Measurements from ENCODE around the gene GASK1B. TPM values are rescaled to one million over a fixed set of nuclear protein-coding genes. Genes with fewer than 3 reads are reported as not detected.

The GASK1B gene
- total RNA-seq, 1 experiment from 2014 or later, result 1.3 TPM

- Histone ChIP-seq H3K4me3 (replicated peaks in 1 of 2; ENCODE audit: low read depth in 1 of 2, low read length in 2 of 2) (no peak overlapping the region), H3K4me2 (ENCODE audit: low read length) (no peak overlapping the region), H3K4me1 (ENCODE audit: control insufficient read depth in 1 of 2, insufficient read depth in 2 of 2, low read length in 2 of 2) (peaks cover 0 to 16% of the 10 kb centered on the region in 2 experiments; a peak in 2 of 4 replicates), H3K79me2 (ENCODE audit: insufficient read depth, low read length) (no peaks in the 10 kb centered on the region), H3K27me3 (ENCODE audit: insufficient read depth, low read length) (no peaks in the 10 kb centered on the region), H2AFZ (ENCODE audit: low read depth, low read length, poor library complexity, severe bottlenecking) (no peak overlapping the region), H3K36me3 (ENCODE audit: control insufficient read depth in 1 of 2, insufficient read depth in 2 of 2, low read length in 2 of 2) (no peaks in the 10 kb centered on the region), H3K9me3 (ENCODE audit: control insufficient read depth in 1 of 2, insufficient read depth in 1 of 2, low read depth in 1 of 2, low read length in 2 of 2) (no peaks in the 10 kb centered on the region), H3K27ac (ENCODE audit: low read depth, low read length) (no peak overlapping the region), H3K9me2 (ENCODE audit: insufficient read depth) (no peaks in the 10 kb centered on the region), H3K9ac (ENCODE audit: low read length) (no peak overlapping the region), H4K20me1 (ENCODE audit: insufficient read depth) (no peaks in the 10 kb centered on the region)
- BruUV-seq (replicated peaks), result no TSS peak
- intact Hi-C loops (cut with micrococcal nuclease), result no loop called here
- CTCF ChIA-PET, result no interaction called here
- RAD21 ChIA-PET (ENCODE audit: low non-redundant PET in 1 of 2, low total read pairs in 2 of 2, uncharacterized antibody in 2 of 2, unreplicated experiment in 2 of 2), result no interaction called here
- ATAC-seq (no peak), DNase-seq (ENCODE audit: low read depth, low spot score) (no peak)
- POLR2A ChIA-PET, result no interaction called here
- no peak for TF ChIP-seq EZH2 (IDR thresholded peaks at IDR 0.05)
- TF ChIP-seq FOSL1 (IDR thresholded peaks at IDR 0.05; ENCODE audit: low read depth), result no peak
- no peak for TF ChIP-seq POLR2AphosphoS5 (IDR thresholded peaks at IDR 0.05; ENCODE audit: low read depth, low read length)
- TF ChIP-seq CEBPB (IDR thresholded peaks at IDR 0.05; ENCODE audit: low read depth), result no peak
- TF ChIP-seq YY1 (IDR thresholded peaks at IDR 0.05; ENCODE audit: extremely low read depth, insufficient replicate concordance, low read depth, low read length), result no peak
- no peak for TF ChIP-seq ELF1 (IDR thresholded peaks at IDR 0.05; ENCODE audit: borderline replicate concordance, low read depth)
- no peak for TF ChIP-seq ZFX (IDR thresholded peaks at IDR 0.05)
- TF ChIP-seq REST (IDR thresholded peaks at IDR 0.05; ENCODE audit: low read depth), result no peak
- TF ChIP-seq TCF7L2 (IDR thresholded peaks at IDR 0.05; ENCODE audit: borderline replicate concordance, extremely low read depth, insufficient read depth, insufficient read length), result no peak
- no peak for TF ChIP-seq JUND (IDR thresholded peaks at IDR 0.05)
- TF ChIP-seq EGR1 (IDR thresholded peaks at IDR 0.05; ENCODE audit: low read depth), result no peak
- no peak for TF ChIP-seq RAD21 (IDR thresholded peaks at IDR 0.05; ENCODE audit: low read depth)
- no peak for TF ChIP-seq EZH2phosphoT487 (IDR thresholded peaks at IDR 0.05; ENCODE audit: borderline replicate concordance)
Observed at GRCh38 chr4:158155656-158156356, 17.0 kb downstream of the GASK1B start.

All from HCT116 (cell line).